MM.1S (cell line): Measurements from ENCODE around the gene FPR1.

Source experiments
- DNase-seq: peaks from one replicate; pipeline ENCODE4 v3.0.0-alpha.2; 2015
- H2AFZ ChIP-seq: fragments of 300-600 bp; sonication (generic); 2 replicates; pipeline ENCODE4 v1.6.0; 2016; ENCODE audit warnings: antibody characterized with exemption, low read length
- H3F3A ChIP-seq: fragments of 300-600 bp; sonication (generic); 2 replicates; pipeline ENCODE4 v1.6.1; 2016; ENCODE audit warnings: mild to moderate bottlenecking, antibody characterized with exemption, low read length, moderate library complexity, mixed read lengths; ENCODE audit not compliant: insufficient read depth
- H3K27ac ChIP-seq: fragments of 300-600 bp; sonication (generic); 2 replicates; pipeline ENCODE4 v1.5.1; 2016; ENCODE audit warnings: mild to moderate bottlenecking, low read length
- H3K27me3 ChIP-seq: fragments of 300-600 bp; sonication (generic); replicated peaks from 2 replicates; pipeline ENCODE4 v1.6.0; 2016; ENCODE audit warnings: low read length; ENCODE audit not compliant: insufficient read depth
- H3K36me3 ChIP-seq: fragments of 300-600 bp; sonication (generic); replicated peaks from 2 replicates; pipeline ENCODE4 v1.6.1; 2016; ENCODE audit warnings: mild to moderate bottlenecking, low read length, mixed read lengths; ENCODE audit not compliant: insufficient read depth
- H3K4me1 ChIP-seq: fragments of 300-600 bp; sonication (generic); 2 replicates; pipeline ENCODE4 v1.6.1; 2016; ENCODE audit warnings: low read length, mixed read lengths
- H3K4me2 ChIP-seq: fragments of 300-600 bp; sonication (generic); 2 replicates; pipeline ENCODE4 v1.6.0; 2016; ENCODE audit warnings: low read depth, low read length
- H3K4me3 ChIP-seq: fragments of 300-600 bp; sonication (generic); 2 replicates; pipeline ENCODE4 v1.5.1; 2016; ENCODE audit warnings: low read length, mixed read lengths
- H3K79me2 ChIP-seq: fragments of 300-600 bp; sonication (generic); 2 replicates; pipeline ENCODE4 v1.6.1; 2016; ENCODE audit warnings: mixed run types, low read length, mixed read lengths
- H3K9ac ChIP-seq: fragments of 300-600 bp; sonication (generic); 2 replicates; pipeline ENCODE4 v1.6.1; 2016; ENCODE audit warnings: low read length, mixed read lengths
- H3K9me2 ChIP-seq: fragments of 300-600 bp; sonication (generic); replicated peaks from 2 replicates; pipeline ENCODE4 v1.6.1; 2016; ENCODE audit warnings: mild to moderate bottlenecking, low read length, mixed read lengths; ENCODE audit not compliant: insufficient read depth
- H3K9me3 ChIP-seq: fragments of 300-600 bp; sonication (generic); replicated peaks from 2 replicates; pipeline ENCODE4 v1.6.1; 2016; ENCODE audit warnings: mild to moderate bottlenecking, low read length, mixed read lengths; ENCODE audit not compliant: insufficient read depth
- H4K20me1 ChIP-seq: fragments of 300-600 bp; sonication (generic); 2 replicates; pipeline ENCODE4 v1.6.1; 2016; ENCODE audit warnings: mild to moderate bottlenecking, low read length, moderate library complexity, mixed read lengths; ENCODE audit not compliant: insufficient read depth
- CTCF ChIP-seq: fragments of 300-600 bp; sonication (generic); IDR thresholded peaks from 2 replicates; pipeline ENCODE4 v1.5.1; 2016; ENCODE audit warnings: antibody characterized with exemption, low read length, mixed read lengths
- EZH2 ChIP-seq: fragments of 300-600 bp; sonication (generic); optimal IDR thresholded peaks from 2 replicates; pipeline ENCODE3; 2017; ENCODE audit warnings: low read depth, mild to moderate bottlenecking, antibody characterized with exemption, low read length, mixed read lengths
- EZH2phosphoT487 ChIP-seq: fragments of 300-600 bp; sonication (generic); IDR thresholded peaks from 2 replicates; pipeline ENCODE4 v1.6.1; 2018; ENCODE audit warnings: antibody characterized with exemption, low read length

The FPR1 gene

GRCh38 chr19:51735759-51736449, 15.8 kb downstream of the FPR1 start:
- Histone ChIP-seq H4K20me1 (no peaks in the 10 kb centered on the region), H3K27me3 (no peaks in the 10 kb centered on the region), H3K4me3 (no peak overlapping the region), H3K4me1 (no peaks in the 10 kb centered on the region), H3K27ac (no peak overlapping the region), H3K36me3 (no peaks in the 10 kb centered on the region), H3K4me2 (no peak overlapping the region), H3K9me3 (no peaks in the 10 kb centered on the region), H2AFZ (no peak overlapping the region), H3F3A (no peaks in the 10 kb centered on the region), H3K9ac (no peak overlapping the region), H3K9me2 (no peaks in the 10 kb centered on the region), H3K79me2 (no peaks in the 10 kb centered on the region)
- no peak for TF ChIP-seq EZH2phosphoT487
- no peak for TF ChIP-seq CTCF
- no peak for TF ChIP-seq EZH2
- no peak for DNase-seq

- H2AFZ ChIP-seq: no peak overlapping the region
- no peaks in the 10 kb centered on the region for H4K20me1 ChIP-seq
- no peak overlapping the region for H3K4me2 ChIP-seq
- H3K36me3 ChIP-seq: no peaks in the 10 kb centered on the region
- TF ChIP-seq EZH2: no peak
- TF ChIP-seq CTCF: no peak
- TF ChIP-seq EZH2phosphoT487: no peak
- no peaks in the 10 kb centered on the region for H3K79me2 ChIP-seq
- H3K4me3 ChIP-seq: no peak overlapping the region
- H3K27me3 ChIP-seq: no peaks in the 10 kb centered on the region
- no peaks in the 10 kb centered on the region for H3K4me1 ChIP-seq
- no peaks in the 10 kb centered on the region for H3F3A ChIP-seq
- H3K9me2 ChIP-seq: no peaks in the 10 kb centered on the region
- no peak overlapping the region for H3K9ac ChIP-seq
- H3K27ac ChIP-seq: no peak overlapping the region
- DNase-seq: no peak
- H3K9me3 ChIP-seq: no peaks in the 10 kb centered on the region
Measured at GRCh38 chr19:51733742-51734522, 17.7 kb downstream of the FPR1 start.

GRCh38 chr19:51729781-51730180, 21.9 kb downstream of the FPR1 start:
- TF ChIP-seq EZH2phosphoT487 (no peak), EZH2 (no peak)

GRCh38 chr19:51727349-51727880, 24.3 kb downstream of the FPR1 start:
- H3K9ac ChIP-seq: no peak overlapping the region
- no peaks in the 10 kb centered on the region for H3K9me3 ChIP-seq
- H3K4me1 ChIP-seq: no peaks in the 10 kb centered on the region
- no peaks in the 10 kb centered on the region for H3K79me2 ChIP-seq
- TF ChIP-seq EZH2: no peak
- H3K4me3 ChIP-seq: no peak overlapping the region
- no peak overlapping the region for H2AFZ ChIP-seq
- H3K4me2 ChIP-seq: no peak overlapping the region
- H3K36me3 ChIP-seq: no peaks in the 10 kb centered on the region
- no peak for DNase-seq
- H3F3A ChIP-seq: no peaks in the 10 kb centered on the region
- no peaks in the 10 kb centered on the region for H4K20me1 ChIP-seq
- H3K9me2 ChIP-seq: no peaks in the 10 kb centered on the region
- H3K27ac ChIP-seq: no peak overlapping the region
- no peaks in the 10 kb centered on the region for H3K27me3 ChIP-seq

More at GRCh38 chr19:51729781-51730180, 21.9 kb downstream of the FPR1 start:
- Histone ChIP-seq H3K4me1 (no peaks in the 10 kb centered on the region), H2AFZ (no peak overlapping the region), H3K36me3 (no peaks in the 10 kb centered on the region), H3K9me3 (no peaks in the 10 kb centered on the region), H3K4me3 (no peak overlapping the region), H3K4me2 (no peak overlapping the region), H4K20me1 (no peaks in the 10 kb centered on the region), H3K27me3 (no peaks in the 10 kb centered on the region), H3K9ac (no peak overlapping the region), H3F3A (no peaks in the 10 kb centered on the region), H3K27ac (no peak overlapping the region), H3K9me2 (no peaks in the 10 kb centered on the region), H3K79me2 (no peaks in the 10 kb centered on the region)
- DNase-seq: no peak
